K562 (cell line): Measurements from ENCODE around the gene CLIC5. TPM values are rescaled to one million over a fixed set of nuclear protein-coding genes. Genes with fewer than 3 reads are reported as not detected.
A peak's percentile ranks its signal among the peaks of the same experiment; 100 is the strongest.

Source experiments
- DEAF1 ChIP-seq: fragments of 450-650 bp; formaldehyde crosslinking; IDR thresholded peaks from 2 replicates; pipeline ENCODE4 v1.4.0; 2020; ENCODE audit warnings: mild to moderate bottlenecking, moderate library complexity
- DNMT1 ChIP-seq: fragments of 450-650 bp; IDR thresholded peaks from 2 replicates; pipeline ENCODE4 v1.6.1; 2016; ENCODE audit warnings: antibody characterized with exemption, mild to moderate bottlenecking
- FOXP4 ChIP-seq: sonication (generic); formaldehyde crosslinking; IDR thresholded peaks from 2 replicates; pipeline ENCODE4 v1.8.0; 2022; ENCODE audit warnings: mild to moderate bottlenecking, missing genetic modification reagents, borderline replicate concordance
- HMG20A ChIP-seq: fragments of 450-650 bp; formaldehyde crosslinking; conservative IDR thresholded peaks from 2 replicates; pipeline ENCODE4 v1.4.0; 2020; ENCODE audit warnings: mild to moderate bottlenecking, mixed read lengths
- MAFG ChIP-seq: fragments of 450-650 bp; conservative IDR thresholded peaks from 2 replicates; pipeline ENCODE4 v1.6.1; 2016; ENCODE audit warnings: missing genetic modification characterization, missing compliant biosample characterization
- MNT ChIP-seq, 2 experiments: fragments of 450-650 bp; conservative IDR thresholded peaks; 2 replicates each; pipeline ENCODE4 v1.6.1; 2017; ENCODE audit warnings: mild to moderate bottlenecking in 2 of 2, moderate library complexity in 2 of 2
- SMC3 ChIP-seq: conservative IDR thresholded peaks from 2 replicates; pipeline ENCODE4 v1.6.1; 2011; ENCODE audit warnings: low read depth, low read length, improper control_type of control experiment; ENCODE audit not compliant: insufficient read depth
- TFAP4 ChIP-seq: sonication (generic); formaldehyde crosslinking; IDR thresholded peaks from 2 replicates; pipeline ENCODE4 v1.8.0; 2022; ENCODE audit warnings: missing genetic modification reagents, mild to moderate bottlenecking, moderate library complexity, borderline replicate concordance
- TRIM28 ChIP-seq: fragments of 450-650 bp; IDR thresholded peaks from 2 replicates; pipeline ENCODE4 v1.6.1; 2017
- ZNF639 ChIP-seq, 2 experiments: fragments of 200-800 bp in 1 of 2; sonication (Bioruptor generic) in 1 of 2; sonication (generic) in 1 of 2; formaldehyde crosslinking in 1 of 2; IDR thresholded peaks in 1 of 2; conservative IDR thresholded peaks in 1 of 2; 2 replicates each; pipeline versions ENCODE4 v1.5.0 to v1.6.1; 2016 to 2020; ENCODE audit warnings: missing compliant biosample characterization in 1 of 2, missing genetic modification characterization in 1 of 2, missing genetic modification reagents in 1 of 2
- polyA plus RNA-seq, 8 experiments: library from polyadenylated mRNA; depleted of rRNA in 4 of 8; stranded (reverse) in 5 of 8; unstranded in 3 of 8; fragments of >200 nt; fragmentation: Nextera tagmentation in 2 of 8; fragmentation: Illumina TruSeq in 1 of 8; extraction: Ambion mirVana in 2 of 8; extraction: Trizol in 1 of 8; gene quantifications; 2 replicates each; pipeline versions ENCODE4 v1.2.1 to v1.2.3, GENCODE V29; 2011 to 2014; ENCODE audit warnings: inconsistent platforms in 1 of 8, missing spikeins in 1 of 8
- total RNA-seq, 7 experiments: library from RNA; depleted of rRNA in 6 of 7; stranded (reverse); fragments of >200 nt in 6 of 7; fragmentation: Illumina TruSeq in 2 of 7; extraction: Trizol in 2 of 7; gene quantifications; 2 replicates each; pipeline versions ENCODE4 v1.2.1 to v1.2.3, GENCODE V29; 2011 to 2021; ENCODE audit warnings: low replicate concordance in 1 of 7

The CLIC5 gene
- total and polyA plus RNA-seq, 9 of the 15 experiments (the other 6 are each of a cell fraction or from before 2014, with no cell fraction given), result 0.31 TPM; not detected in 8

GRCh38 chr6:45922728-45923351 is 92.8 kb downstream of the CLIC5 start (continued):
- TF ChIP-seq MAFG (tag), result peak; percentile 55; the same call in 1 of the 2 replicates
- peak; percentile 91 for TF ChIP-seq DEAF1 (CRISPR knock-in tag)
- no peak for TF ChIP-seq TFAP4 (CRISPR knock-in tag)
- peak; percentile 79 for TF ChIP-seq SMC3
- no peak for TF ChIP-seq HMG20A (CRISPR knock-in tag)
- no peak for TF ChIP-seq ZNF639 (CRISPR knock-in tag; conservative IDR thresholded peaks at IDR 0.05 in 1 of 2, IDR thresholded peaks at IDR 0.05 in 1 of 2)
- TF ChIP-seq FOXP4 (CRISPR knock-in tag), result no peak
- TF ChIP-seq DNMT1, result no peak
- TF ChIP-seq TRIM28, result no peak
- TF ChIP-seq MNT (conservative IDR thresholded peaks at IDR 0.05), result no peak
